Glutamatergic neuron (in vitro differentiated cells): Measurements from ENCODE around the gene PDK2. TPM values are rescaled to one million over a fixed set of nuclear protein-coding genes. Genes with fewer than 3 reads are reported as not detected.

Experiments used
- DNase-seq: peaks from one replicate; pipeline ENCODE4 v3.0.0; 2022
- H3K27ac Mint-ChIP-seq: one replicate; pipeline ENCODE4 v1.8.0; 2020; ENCODE audit warnings: mild to moderate bottlenecking, mixed read lengths, inconsistent platforms; ENCODE audit not compliant: unreplicated experiment
- H3K27me3 Mint-ChIP-seq: one replicate; pipeline ENCODE4 v1.8.0; 2020; ENCODE audit warnings: mild to moderate bottlenecking, moderate library complexity, mixed read lengths, inconsistent platforms; ENCODE audit not compliant: unreplicated experiment
- H3K36me3 Mint-ChIP-seq: one replicate; pipeline ENCODE4 v1.8.0; 2020; ENCODE audit warnings: mild to moderate bottlenecking, mixed read lengths, inconsistent platforms; ENCODE audit not compliant: unreplicated experiment
- H3K4me1 Mint-ChIP-seq: one replicate; pipeline ENCODE4 v1.8.0; 2020; ENCODE audit warnings: mild to moderate bottlenecking, low read depth, mixed read lengths, inconsistent platforms; ENCODE audit not compliant: unreplicated experiment
- H3K4me3 Mint-ChIP-seq: one replicate; pipeline ENCODE4 v1.8.0; 2020; ENCODE audit warnings: mild to moderate bottlenecking, mixed read lengths, inconsistent platforms; ENCODE audit not compliant: unreplicated experiment
- H3K9me3 Mint-ChIP-seq: one replicate; pipeline ENCODE4 v1.8.0; 2020; ENCODE audit warnings: mild to moderate bottlenecking, moderate library complexity, mixed read lengths, inconsistent platforms; ENCODE audit not compliant: unreplicated experiment
- CTCF ChIP-seq: fragments of 200-600 bp; sonication (generic); IDR thresholded peaks from one replicate; pipeline ENCODE4 v1.5.0; 2021; ENCODE audit not compliant: partially characterized antibody, unreplicated experiment
- total RNA-seq: library from RNA; stranded (reverse); fragmentation: NEBNext Ultra II Directional; extraction: Animal tissue kit (Norgen Biotek cat#: 25700); gene quantifications from one replicate; pipeline ENCODE4 v1.2.1, GENCODE V29; 2021; ENCODE audit not compliant: unreplicated experiment

Gene PDK2
- total RNA-seq, 1 donor from 2014 or later: 36.9 TPM

DNA sequence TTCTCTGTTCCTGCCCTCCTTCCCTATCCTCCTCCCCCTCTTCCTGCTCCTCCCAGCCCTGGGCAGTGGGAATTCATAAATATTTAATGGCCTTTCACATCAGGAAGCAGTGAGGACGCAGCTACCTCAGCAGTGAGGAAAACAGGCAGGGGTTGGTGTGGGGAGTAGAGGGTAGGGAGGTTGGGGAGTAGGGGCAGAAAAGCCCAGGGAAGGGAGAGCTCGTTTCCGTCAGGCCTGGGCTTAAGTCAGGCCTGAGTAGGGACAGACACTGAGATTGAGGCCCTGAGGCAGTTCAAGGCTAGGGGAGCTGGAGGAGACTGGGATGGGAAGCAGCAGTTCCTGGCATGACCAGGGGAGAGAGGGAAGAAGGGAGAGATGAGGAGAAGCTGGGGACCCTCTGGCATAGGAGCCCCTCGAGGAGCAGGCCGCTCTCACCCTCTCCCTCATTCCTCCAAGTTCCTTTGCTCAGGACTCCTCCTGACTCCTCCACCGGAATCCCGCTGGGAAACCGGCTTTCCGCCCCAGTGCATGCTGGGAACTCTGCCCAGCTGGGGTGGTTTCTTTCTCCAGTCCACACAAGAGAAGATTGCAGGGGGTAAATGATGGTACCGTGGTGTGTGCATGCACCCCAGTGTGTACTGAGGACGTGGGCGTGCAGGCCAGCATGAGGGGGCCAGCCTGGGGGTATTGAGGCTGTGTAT lies 28.6 kb downstream of the PDK2 start:
- H3K27me3 Mint-ChIP-seq: peaks cover 29% of the 10 kb centered on the region
- H3K27ac Mint-ChIP-seq: peak overlapping the region; percentile 89
- peak; percentile 74 for DNase-seq
- no peak for TF ChIP-seq CTCF
- peak overlapping the region; percentile 69 for H3K4me3 Mint-ChIP-seq
- peaks cover 11% of the 10 kb centered on the region for H3K9me3 Mint-ChIP-seq
- peaks cover 37% of the 10 kb centered on the region for H3K4me1 Mint-ChIP-seq
- peaks cover 7% of the 10 kb centered on the region for H3K36me3 Mint-ChIP-seq

DNA sequence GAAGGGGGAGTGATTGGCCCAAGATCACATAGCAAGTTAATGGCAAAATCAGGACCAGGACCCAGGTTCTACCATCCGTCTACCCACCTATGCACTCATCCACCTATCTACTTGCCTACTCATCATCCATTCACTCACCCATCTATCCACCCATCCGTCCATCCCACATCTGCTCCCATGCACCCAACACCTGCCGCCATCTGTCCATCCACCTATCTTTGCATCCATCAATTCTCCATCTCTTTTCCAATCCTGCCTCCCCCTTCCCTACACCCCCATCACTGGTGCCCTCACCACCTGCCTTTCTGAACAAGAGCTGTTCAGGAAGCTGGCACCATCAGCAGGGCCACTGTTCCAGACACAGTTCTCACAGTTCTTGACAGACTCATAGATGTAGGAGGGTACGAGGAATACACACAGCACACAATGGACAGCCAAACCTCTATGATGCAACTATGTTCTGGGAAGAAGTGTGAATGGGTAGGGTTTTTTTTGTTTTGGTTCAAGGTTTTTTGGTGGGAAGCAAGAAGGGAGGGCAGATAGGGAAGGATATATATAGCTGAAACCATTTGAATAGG lies 30.4 kb downstream of the PDK2 start:
- Mint-ChIP-seq H3K27ac (peak overlapping the region; percentile 50), H3K9me3 (peaks cover 11% of the 10 kb centered on the region), H3K4me3 (peak overlapping the region; percentile 26), H3K27me3 (peaks cover 29% of the 10 kb centered on the region), H3K4me1 (peaks cover 37% of the 10 kb centered on the region), H3K36me3 (no peaks in the 10 kb centered on the region)
- DNase-seq: no peak
- no peak for TF ChIP-seq CTCF

GRCh38 chr17:50127697-50128361 lies 32.7 kb downstream of the PDK2 start:
- no peaks in the 10 kb centered on the region for H3K36me3 Mint-ChIP-seq
- no peak for DNase-seq
- peaks cover 15% of the 10 kb centered on the region for H3K9me3 Mint-ChIP-seq
- H3K4me1 Mint-ChIP-seq: peaks cover 32% of the 10 kb centered on the region
- H3K27me3 Mint-ChIP-seq: peaks cover 27% of the 10 kb centered on the region
- peak overlapping the region; percentile 100 for H3K4me3 Mint-ChIP-seq
- H3K27ac Mint-ChIP-seq: peak overlapping the region; percentile 5
- TF ChIP-seq CTCF: no peak

DNA sequence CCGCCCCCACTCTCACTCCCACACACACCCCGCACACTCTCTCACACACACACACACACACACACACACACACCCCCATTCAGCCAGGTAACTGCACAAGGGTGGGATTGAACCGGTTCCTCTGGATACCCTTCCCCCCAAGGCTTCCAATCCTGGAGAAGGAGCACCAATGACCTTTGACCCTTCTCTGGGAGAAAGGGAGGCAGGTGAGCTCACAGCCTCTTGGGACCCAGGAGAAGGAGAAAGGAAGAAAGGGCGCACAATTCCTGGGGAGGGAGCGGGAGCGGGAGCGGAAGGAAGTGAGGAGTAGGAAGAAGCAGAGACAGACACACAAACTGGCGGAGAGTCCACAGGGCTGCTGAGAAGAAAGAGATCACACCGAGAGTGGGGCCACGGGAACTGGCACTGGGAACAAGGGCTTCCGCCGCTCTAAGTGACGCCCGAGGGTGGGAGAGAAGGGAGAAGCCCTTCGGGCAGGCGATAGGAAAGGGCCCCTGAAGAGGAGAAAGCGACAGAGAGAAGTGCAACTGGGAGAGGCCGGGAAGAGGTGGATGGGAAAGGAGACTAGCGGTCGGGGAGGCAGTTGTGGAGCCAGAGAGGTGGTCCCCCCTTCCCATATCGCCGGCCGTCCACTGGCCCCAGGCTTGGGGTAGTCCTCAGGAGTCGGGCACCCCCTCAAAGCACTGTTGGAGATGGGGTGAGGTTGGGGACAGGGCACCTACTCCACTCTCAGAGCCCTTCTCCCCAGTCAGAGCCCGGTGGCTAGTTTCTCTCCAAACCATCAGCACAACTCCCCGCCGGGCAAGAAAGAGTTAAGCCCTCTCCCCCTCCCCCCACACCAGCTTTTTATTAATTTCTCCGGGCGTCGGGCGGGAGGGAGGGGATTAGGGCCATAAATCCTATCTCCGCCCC lies 33.5 kb downstream of the PDK2 start:
- Mint-ChIP-seq H3K4me3 (peak overlapping the region; percentile 100), H3K27me3 (peaks cover 24% of the 10 kb centered on the region), H3K27ac (peak overlapping the region; percentile 99), H3K9me3 (peaks cover 14% of the 10 kb centered on the region), H3K4me1 (peaks cover 30% of the 10 kb centered on the region), H3K36me3 (no peaks in the 10 kb centered on the region)
- TF ChIP-seq CTCF: no peak
- DNase-seq: peak; percentile 77
